ENCODE results near the gene GNAT2. TPM values are rescaled to one million over a fixed set of nuclear protein-coding genes. Genes with fewer than 3 reads are reported as not detected.

The GNAT2 gene
- total RNA-seq, 1 donor from 2014 or later: not detected

DNA sequence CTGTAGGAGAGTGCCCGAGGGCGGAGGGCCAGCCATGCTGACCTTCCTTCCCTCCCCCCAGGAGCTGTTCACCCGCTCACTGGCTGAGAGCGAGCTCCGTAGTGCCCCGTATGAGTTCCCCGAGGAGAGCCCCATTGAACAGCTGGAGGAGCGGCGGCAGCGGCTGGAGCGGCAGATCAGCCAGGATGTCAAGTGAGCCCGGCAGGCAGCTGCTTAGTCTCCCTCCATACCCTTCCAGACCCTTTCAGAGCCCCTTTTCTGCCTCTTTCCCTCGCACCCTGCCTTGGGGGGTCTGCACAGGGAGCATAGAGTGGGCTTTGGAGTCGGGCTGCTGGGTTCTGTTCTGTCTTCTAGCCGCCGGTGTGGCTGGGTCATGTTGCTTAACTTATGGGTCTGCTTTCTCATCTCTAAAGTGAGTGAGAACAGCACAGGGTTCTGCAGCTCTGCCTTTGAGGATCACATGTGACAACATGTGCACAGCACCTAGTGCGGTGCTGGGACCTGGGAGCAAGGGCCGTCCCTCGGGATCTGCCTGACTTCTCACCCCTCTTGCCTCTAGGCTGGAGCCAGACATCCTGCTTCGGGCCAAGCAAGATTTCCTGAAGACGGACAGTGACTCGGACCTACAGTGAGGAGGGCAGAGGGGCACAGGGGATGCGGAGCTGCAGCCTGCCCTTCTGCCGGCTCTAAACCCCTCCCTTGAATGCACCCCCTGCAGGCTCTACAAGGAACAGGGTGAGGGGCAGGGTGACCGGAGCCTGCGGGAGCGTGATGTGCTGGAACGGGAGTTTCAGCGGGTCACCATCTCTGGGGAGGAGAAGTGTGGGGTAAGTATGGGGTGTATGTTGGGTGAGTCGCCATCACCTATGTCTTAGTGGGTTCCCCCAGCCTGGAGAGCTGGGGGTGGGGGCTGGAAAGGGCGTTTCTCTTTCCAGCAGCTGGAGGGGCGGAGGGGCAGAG, 6.5 kb upstream of the GNAT2 start:
- TF ChIP-seq, protein P1, sequence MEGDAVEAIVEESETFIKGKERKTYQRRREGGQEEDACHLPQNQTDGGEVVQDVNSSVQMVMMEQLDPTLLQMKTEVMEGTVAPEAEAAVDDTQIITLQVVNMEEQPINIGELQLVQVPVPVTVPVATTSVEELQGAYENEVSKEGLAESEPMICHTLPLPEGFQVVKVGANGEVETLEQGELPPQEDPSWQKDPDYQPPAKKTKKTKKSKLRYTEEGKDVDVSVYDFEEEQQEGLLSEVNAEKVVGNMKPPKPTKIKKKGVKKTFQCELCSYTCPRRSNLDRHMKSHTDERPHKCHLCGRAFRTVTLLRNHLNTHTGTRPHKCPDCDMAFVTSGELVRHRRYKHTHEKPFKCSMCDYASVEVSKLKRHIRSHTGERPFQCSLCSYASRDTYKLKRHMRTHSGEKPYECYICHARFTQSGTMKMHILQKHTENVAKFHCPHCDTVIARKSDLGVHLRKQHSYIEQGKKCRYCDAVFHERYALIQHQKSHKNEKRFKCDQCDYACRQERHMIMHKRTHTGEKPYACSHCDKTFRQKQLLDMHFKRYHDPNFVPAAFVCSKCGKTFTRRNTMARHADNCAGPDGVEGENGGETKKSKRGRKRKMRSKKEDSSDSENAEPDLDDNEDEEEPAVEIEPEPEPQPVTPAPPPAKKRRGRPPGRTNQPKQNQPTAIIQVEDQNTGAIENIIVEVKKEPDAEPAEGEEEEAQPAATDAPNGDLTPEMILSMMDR (IDR thresholded peaks at IDR 0.05): no peak
- Mint-ChIP-seq H3K27me3 (ENCODE audit: low read depth) (no peaks in the 10 kb centered on the region), H3K4me3 (ENCODE audit: unreplicated experiment) (no peak overlapping the region), H3K4me1 (ENCODE audit: low read depth) (peaks cover 33% of the 10 kb centered on the region), H3K9me3 (ENCODE audit: low read depth) (no peaks in the 10 kb centered on the region), H3K27ac (ENCODE audit: unreplicated experiment) (no peak overlapping the region), H3K36me3 (ENCODE audit: low read depth) (peaks cover 29% of the 10 kb centered on the region)
- DNase-seq (ENCODE audit: low spot score): no peak

DNA sequence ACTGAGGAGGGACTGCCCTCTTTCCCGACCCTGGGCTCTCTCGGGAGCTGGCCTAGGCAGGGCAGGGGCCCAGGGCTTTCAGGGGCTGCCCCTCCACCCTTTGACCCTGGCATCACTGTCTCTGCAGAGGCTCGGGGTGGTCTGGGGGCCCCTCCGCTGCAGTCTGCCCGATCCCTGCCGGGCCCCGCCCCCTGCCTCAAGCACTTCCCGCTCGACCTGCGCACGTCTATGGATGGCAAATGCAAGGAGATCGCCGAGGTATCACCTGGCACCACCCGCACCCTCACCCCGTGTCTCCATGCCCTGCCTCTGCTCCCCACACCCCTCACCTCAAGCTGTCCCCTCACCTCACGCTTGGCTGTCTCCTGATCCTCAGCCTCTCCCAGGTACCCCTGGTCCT, 5.8 kb upstream of the GNAT2 start:
- DNase-seq (ENCODE audit: low spot score): no peak
- H3K4me1 Mint-ChIP-seq (ENCODE audit: low read depth): peaks cover 34% of the 10 kb centered on the region
- H3K4me3 Mint-ChIP-seq (ENCODE audit: unreplicated experiment): no peak overlapping the region
- H3K27me3 Mint-ChIP-seq (ENCODE audit: low read depth): no peaks in the 10 kb centered on the region
- no peaks in the 10 kb centered on the region for H3K9me3 Mint-ChIP-seq (ENCODE audit: low read depth)
- TF ChIP-seq, protein P1 (IDR thresholded peaks at IDR 0.05): no peak
- no peak overlapping the region for H3K27ac Mint-ChIP-seq (ENCODE audit: unreplicated experiment)
- peaks cover 29% of the 10 kb centered on the region for H3K36me3 Mint-ChIP-seq (ENCODE audit: low read depth)

- Mint-ChIP-seq H3K4me1 (ENCODE audit: low read depth) (peaks cover 38% of the 10 kb centered on the region), H3K9me3 (ENCODE audit: low read depth) (no peaks in the 10 kb centered on the region), H3K36me3 (ENCODE audit: low read depth) (peaks cover 22% of the 10 kb centered on the region), H3K27me3 (ENCODE audit: low read depth) (no peaks in the 10 kb centered on the region), H3K4me3 (ENCODE audit: unreplicated experiment) (no peak overlapping the region), H3K27ac (ENCODE audit: unreplicated experiment) (no peak overlapping the region)
- TF ChIP-seq, protein P1 (IDR thresholded peaks at IDR 0.05): no peak
- no peak for DNase-seq (ENCODE audit: low spot score)
Observed at GRCh38 chr1:109624201-109625010, 5.0 kb upstream of the GNAT2 start.

DNA sequence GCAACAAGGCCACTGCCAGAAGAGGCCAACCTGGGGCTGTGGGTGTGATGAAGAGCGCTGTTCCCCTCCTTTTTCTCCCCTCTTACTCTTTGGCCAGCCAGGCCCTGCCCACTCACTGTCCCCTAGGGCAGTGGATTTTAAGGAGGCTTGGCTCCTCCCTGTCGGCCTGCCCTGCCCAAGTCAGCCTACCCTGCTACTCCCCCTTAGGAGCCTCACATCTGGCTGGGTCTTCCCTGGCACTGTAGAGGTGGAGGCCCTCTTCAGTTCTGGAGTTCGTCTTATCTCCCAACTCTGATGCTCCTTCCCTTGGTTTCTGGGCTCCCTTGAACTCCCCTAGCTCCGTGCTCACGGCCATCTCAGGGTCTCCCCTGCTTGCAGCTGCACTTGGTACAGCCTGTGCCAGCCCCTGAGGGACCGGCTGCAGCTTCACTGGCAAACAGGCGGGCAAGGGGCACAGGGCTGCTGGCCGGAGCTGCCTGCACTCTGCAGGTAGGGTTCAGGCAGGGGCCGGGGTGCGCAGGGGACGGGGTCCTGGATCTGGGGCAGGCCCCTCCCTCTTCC, 4.3 kb upstream of the GNAT2 start:
- Mint-ChIP-seq H3K36me3 (ENCODE audit: low read depth) (peaks cover 19% of the 10 kb centered on the region), H3K4me1 (ENCODE audit: low read depth) (peaks cover 45% of the 10 kb centered on the region), H3K4me3 (ENCODE audit: unreplicated experiment) (no peak overlapping the region), H3K9me3 (ENCODE audit: low read depth) (no peaks in the 10 kb centered on the region), H3K27me3 (ENCODE audit: low read depth) (no peaks in the 10 kb centered on the region), H3K27ac (ENCODE audit: unreplicated experiment) (no peak overlapping the region)
- TF ChIP-seq, protein P1 (IDR thresholded peaks at IDR 0.05): no peak
- DNase-seq (ENCODE audit: low spot score): no peak

DNA sequence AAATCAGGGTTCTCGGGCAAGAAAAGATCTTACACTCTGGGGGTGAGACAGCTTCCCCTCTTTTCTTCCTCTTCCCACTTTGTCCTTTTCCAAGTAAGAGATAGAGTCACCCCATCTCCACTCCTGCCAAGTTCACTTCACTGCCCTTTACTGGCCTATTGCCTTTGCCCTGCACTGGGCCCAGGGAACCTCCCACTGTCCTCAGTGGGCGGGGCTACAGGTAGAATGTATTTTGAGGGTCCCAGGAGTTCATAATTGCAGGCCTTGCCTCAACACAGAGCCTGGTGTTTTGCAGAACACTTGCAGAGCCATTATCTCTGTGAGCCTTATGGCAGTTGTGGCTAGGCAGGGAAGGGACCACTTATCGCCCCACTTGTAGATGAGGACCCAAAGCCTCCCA, 3.5 kb upstream of the GNAT2 start:
- no peak for DNase-seq (ENCODE audit: low spot score)

More for the DNA sequence above, 3.5 kb upstream of the GNAT2 start:
- Mint-ChIP-seq H3K4me1 (ENCODE audit: low read depth) (peaks cover 48% of the 10 kb centered on the region), H3K4me3 (ENCODE audit: unreplicated experiment) (no peak overlapping the region), H3K27ac (ENCODE audit: unreplicated experiment) (peak overlapping the region; percentile 36), H3K27me3 (ENCODE audit: low read depth) (no peaks in the 10 kb centered on the region), H3K36me3 (ENCODE audit: low read depth) (peaks cover 14% of the 10 kb centered on the region), H3K9me3 (ENCODE audit: low read depth) (no peaks in the 10 kb centered on the region)
- TF ChIP-seq, protein P1 (IDR thresholded peaks at IDR 0.05): no peak

Measured in chondrocyte (in vitro differentiated cells).